Middle frontal gyrus (tissue), 1 donor: Measurements from ENCODE around the gene SYS1.

ENCODE experiments used
- DNase-seq: peaks from one replicate; pipeline ENCODE4 v3.0.0-alpha.2; 2015; ENCODE audit warnings: low spot score; ENCODE audit errors: extremely low spot score

The SYS1 gene

DNA sequence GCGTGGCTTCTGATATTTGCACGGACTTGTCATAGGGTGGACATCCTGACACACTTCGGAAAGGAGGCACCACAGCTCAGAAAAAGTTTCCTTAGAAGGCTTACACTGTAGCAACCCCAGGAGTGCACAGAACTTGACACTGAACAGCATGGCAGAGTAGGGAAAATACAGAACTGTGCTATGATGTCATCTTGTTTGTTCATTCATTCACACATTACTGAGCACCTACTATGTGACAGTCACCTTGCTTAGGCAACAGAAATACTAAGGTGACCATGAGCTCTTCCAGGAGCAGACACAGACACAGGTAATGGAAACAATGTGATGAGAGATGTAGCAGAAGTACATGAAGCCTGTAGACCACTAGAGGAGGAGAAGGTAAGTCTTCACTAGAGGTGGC is 50.5 kb downstream of the SYS1 start:
- DNase-seq = no peak

DNA sequence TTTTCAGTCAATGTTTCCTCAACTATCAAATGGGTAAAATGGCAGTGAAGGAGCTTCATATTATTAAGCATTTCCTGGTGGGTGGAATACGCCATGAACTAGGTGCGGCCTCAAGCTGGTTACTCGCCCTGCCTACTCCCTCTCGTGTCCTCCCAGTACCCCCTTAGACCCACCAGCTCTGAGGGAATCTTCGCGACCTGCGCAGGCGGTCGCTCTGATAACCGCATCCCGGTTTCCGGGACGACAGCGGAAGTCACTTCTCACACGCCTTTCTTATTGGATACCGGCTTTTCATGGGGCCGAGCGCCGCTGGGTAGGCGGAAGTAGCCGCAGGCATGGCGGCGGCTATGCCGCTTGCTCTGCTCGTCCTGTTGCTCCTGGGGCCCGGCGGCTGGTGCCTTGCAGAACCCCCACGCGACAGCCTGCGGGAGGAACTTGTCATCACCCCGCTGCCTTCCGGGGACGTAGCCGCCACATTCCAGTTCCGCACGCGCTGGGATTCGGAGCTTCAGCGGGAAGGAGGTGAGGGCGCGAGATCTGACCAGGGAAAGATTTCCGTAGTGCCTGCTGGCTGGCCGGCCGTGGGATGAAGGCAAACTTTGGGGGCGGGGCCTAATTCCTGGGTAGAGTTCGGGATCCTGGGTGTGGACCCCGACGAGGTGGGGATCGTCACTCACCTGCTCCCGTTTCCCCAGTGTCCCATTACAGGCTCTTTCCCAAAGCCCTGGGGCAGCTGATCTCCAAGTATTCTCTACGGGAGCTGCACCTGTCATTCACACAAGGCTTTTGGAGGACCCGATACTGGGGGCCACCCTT is 53.1 kb downstream of the SYS1 start, which contains the start of gene PIGT:
Gene PIGT, plus strand, starts transcription at position 320 of the 816 bp plus-strand sequence. Its CDS starts 16 bp downstream, at position 336.
- peak; percentile 89 for DNase-seq

DNA sequence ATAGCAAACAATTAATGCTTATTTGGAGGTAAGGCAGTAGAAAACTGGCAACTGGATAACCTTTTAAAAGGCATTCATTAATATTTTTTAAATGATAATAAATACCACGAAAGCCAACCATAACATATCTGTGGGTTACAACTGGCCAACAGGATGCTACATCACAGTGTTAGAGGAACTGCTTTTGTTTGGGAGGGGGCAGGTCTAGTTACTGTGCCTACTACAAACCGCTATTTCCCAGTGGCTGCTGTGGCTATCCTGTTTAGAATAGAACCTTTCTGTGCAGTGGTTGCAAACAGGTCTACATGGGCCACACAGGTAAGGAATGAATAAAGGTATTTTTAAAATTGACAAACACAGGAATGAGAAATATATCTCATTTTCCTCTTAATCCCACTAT is 54.0 kb downstream of the SYS1 start:
- no peak for DNase-seq
